Brain microvascular endothelial cell (primary cell): Measurements from ENCODE around the gene SDC1.
"Not testable (repeated sequence)": the region's sequence is repeated elsewhere in the genome, so short reads cannot be mapped to it uniquely, and the experiment has no call there.

ENCODE experiments used
- DNase-seq: peaks from one replicate; pipeline ENCODE4 v3.0.0-alpha.2; 2020
- H3K27ac ChIP-seq: fragments of 250-450 bp; sonication (Bioruptor Pico); 2 replicates; pipeline ENCODE4 v1.5.1; 2020; ENCODE audit warnings: mild to moderate bottlenecking, moderate library complexity
- H3K27me3 ChIP-seq: fragments of 250-450 bp; sonication (Bioruptor Pico); replicated peaks from 2 replicates; pipeline ENCODE4 v1.5.1; 2020; ENCODE audit warnings: mild to moderate bottlenecking
- H3K36me3 ChIP-seq: fragments of 250-450 bp; sonication (Bioruptor Pico); replicated peaks from 2 replicates; pipeline ENCODE4 v1.5.1; 2020; ENCODE audit warnings: mild to moderate bottlenecking
- H3K4me3 ChIP-seq: 2 replicates; pipeline ENCODE4 v1.5.1; 2011; ENCODE audit warnings: low read depth, mild to moderate bottlenecking, control low read depth, low read length, moderate library complexity
- CTCF ChIP-seq: IDR thresholded peaks from 2 replicates; pipeline ENCODE4 v1.5.1; 2011; ENCODE audit warnings: low read depth, mild to moderate bottlenecking, moderate library complexity, low read length, control low read depth, inconsistent platforms; ENCODE audit errors: missing control alignments
- in situ Hi-C: cut with HindIII; loops from 2 replicates; pipeline ENCODE4 v1.10.0; 2017; ENCODE audit warnings: low sequenced_read_pairs, low pct_ligation_motif_present

SDC1 gene

GRCh38 chr2:20224716-20225293 is at the start of gene SDC1:
SDC1 (minus strand) TSS chr2:20225130; CDS start chr2:20224867, 263 bp downstream.
- Histone ChIP-seq H3K4me3 (peak within 1 kb of the TSS; percentile 68), H3K27me3 (no peaks in the 10 kb centered on the region), H3K36me3 (no peaks in the 10 kb centered on the region), H3K27ac (no peak within 1 kb of the TSS)
- peak; percentile 27 for DNase-seq
- TF ChIP-seq CTCF, result no peak
- in situ Hi-C loops, result loop anchor here (10.0 kb wide), 1 partner anchor 90 kb away; no protein-coding TSS in a partner anchor

- Histone ChIP-seq H3K4me3 (no peak overlapping the region), H3K27me3 (no peaks in the 10 kb centered on the region), H3K27ac (no peak overlapping the region), H3K36me3 (peaks cover 3% of the 10 kb centered on the region)
- in situ Hi-C loops, result no loop called here
- no peak for TF ChIP-seq CTCF
- no peak for DNase-seq
These were observed 48.1 kb upstream of the SDC1 start for GRCh38 chr2:20273042-20273441.

- H3K27ac ChIP-seq, H3K27me3 ChIP-seq, H3K4me3 ChIP-seq, H3K36me3 ChIP-seq, DNase-seq, in situ Hi-C loops: not testable (repeated sequence)
These were observed 43.4 kb upstream of the SDC1 start for GRCh38 chr2:20268317-20268716.

GRCh38 chr2:20267529-20267928 is 42.6 kb upstream of the SDC1 start:
- Histone ChIP-seq H3K27ac (no peak overlapping the region), H3K36me3 (peaks cover 3% of the 10 kb centered on the region), H3K4me3 (no peak overlapping the region), H3K27me3 (no peaks in the 10 kb centered on the region)
- DNase-seq, result no peak
- in situ Hi-C loops, result no loop called here
- no peak for TF ChIP-seq CTCF

GRCh38 chr2:20264629-20265028 is 39.7 kb upstream of the SDC1 start:
- H3K4me3 ChIP-seq, result no peak overlapping the region
- DNase-seq, result no peak
- in situ Hi-C loops, result no loop called here
- no peak overlapping the region for H3K27ac ChIP-seq
- no peaks in the 10 kb centered on the region for H3K27me3 ChIP-seq
- peaks cover 4% of the 10 kb centered on the region for H3K36me3 ChIP-seq
- no peak for TF ChIP-seq CTCF

GRCh38 chr2:20257411-20257810 is 32.5 kb upstream of the SDC1 start:
- no peak for DNase-seq
- TF ChIP-seq CTCF, result no peak
- Histone ChIP-seq H3K27me3 (no peaks in the 10 kb centered on the region), H3K36me3 (peaks cover 33% of the 10 kb centered on the region), H3K4me3 (no peak overlapping the region), H3K27ac (no peak overlapping the region)
- in situ Hi-C loops, result no loop called here
